NCI-H146 treated with DMSO at 0.1 percent for 48 hours (cell line): Measurements from ENCODE around the gene SCD.

Source experiments
- DNase-seq: peaks from one replicate; lab custom pipeline; 2025; ENCODE audit not compliant: unreplicated experiment; lab: John Stamatoyannopoulos, UW

SCD gene

GRCh38 chr10:100339236-100339635 is 7.8 kb upstream of the SCD start:
- DNase-seq = no peak

GRCh38 chr10:100340948-100341847 is 5.8 kb upstream of the SCD start:
- DNase-seq = peak; percentile 48

- peak; percentile 34 for DNase-seq
Measured at GRCh38 chr10:100341953-100342626, 4.9 kb upstream of the SCD start.

GRCh38 chr10:100342627-100342972 is 4.4 kb upstream of the SCD start:
- DNase-seq = no peak

GRCh38 chr10:100344241-100344788 is 2.7 kb upstream of the SCD start:
- DNase-seq = no peak

GRCh38 chr10:100345570-100346330 is 1.3 kb upstream of the SCD start:
- DNase-seq = no peak

GRCh38 chr10:100346351-100346764 is 675 bp upstream of the SCD start:
- peak; percentile 47 for DNase-seq

GRCh38 chr10:100347568-100348195 is 649 bp downstream of the SCD start:
- no peak for DNase-seq

GRCh38 chr10:100348389-100348927 is 1.4 kb downstream of the SCD start:
- no peak for DNase-seq

- DNase-seq = no peak
Measured at GRCh38 chr10:100349087-100349486, 2.1 kb downstream of the SCD start.

GRCh38 chr10:100349672-100350071 is 2.6 kb downstream of the SCD start:
- DNase-seq = no peak

GRCh38 chr10:100350914-100351485 is 4.0 kb downstream of the SCD start:
- DNase-seq = no peak

- no peak for DNase-seq
Measured at GRCh38 chr10:100353770-100354485, 6.9 kb downstream of the SCD start.

- DNase-seq = no peak
Measured at GRCh38 chr10:100355086-100355485, 8.1 kb downstream of the SCD start.

- no peak for DNase-seq
Measured at GRCh38 chr10:100356067-100357017, 9.3 kb downstream of the SCD start.

- no peak for DNase-seq
Measured at GRCh38 chr10:100357059-100357858, 10.2 kb downstream of the SCD start.

GRCh38 chr10:100359030-100359432 is 12.0 kb downstream of the SCD start:
- DNase-seq = no peak
